ENCODE measurements around the gene TECPR1. TPM values are rescaled to one million over a fixed set of nuclear protein-coding genes. Genes with fewer than 3 reads are reported as not detected.
A peak's percentile ranks its signal among the peaks of the same experiment; 100 is the strongest.

The TECPR1 gene
- total RNA-seq, 1 experiment from 2014 or later = 36.5 TPM

GRCh38 chr7:98285157-98286092 is 33.4 kb upstream of the TECPR1 start:
- no peak for DNase-seq (ENCODE audit: low read depth)

GRCh38 chr7:98284335-98285036 is 32.5 kb upstream of the TECPR1 start:
- peak; percentile 94 for DNase-seq (ENCODE audit: low read depth)

DNA sequence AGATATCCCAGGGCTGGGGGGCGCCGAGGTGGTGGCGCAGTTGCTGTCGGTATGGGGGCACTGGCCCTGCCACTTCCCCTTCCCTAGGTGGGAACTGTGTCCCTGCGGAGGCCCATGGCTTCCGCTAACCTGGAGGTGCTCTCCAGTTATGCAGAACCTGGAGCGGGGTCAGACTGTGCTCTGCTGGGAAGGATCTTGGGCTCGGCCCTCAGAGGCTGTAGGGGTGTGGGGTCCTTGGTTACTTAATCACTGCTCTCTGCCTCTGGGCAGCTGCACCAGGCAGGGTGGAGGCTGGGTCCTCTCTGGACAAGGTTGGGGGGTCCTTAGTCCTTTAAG is 31.8 kb upstream of the TECPR1 start:
- DNase-seq (ENCODE audit: low read depth) = no peak

- DNase-seq (ENCODE audit: low read depth) = peak; percentile 73
These were observed 31.3 kb upstream of the TECPR1 start for GRCh38 chr7:98283127-98283886.

- peak; percentile 27 for DNase-seq (ENCODE audit: low read depth)
These were observed 30.7 kb upstream of the TECPR1 start for GRCh38 chr7:98282703-98283102.

- DNase-seq (ENCODE audit: low read depth) = no peak
These were observed 29.9 kb upstream of the TECPR1 start for GRCh38 chr7:98281757-98282606.

DNA sequence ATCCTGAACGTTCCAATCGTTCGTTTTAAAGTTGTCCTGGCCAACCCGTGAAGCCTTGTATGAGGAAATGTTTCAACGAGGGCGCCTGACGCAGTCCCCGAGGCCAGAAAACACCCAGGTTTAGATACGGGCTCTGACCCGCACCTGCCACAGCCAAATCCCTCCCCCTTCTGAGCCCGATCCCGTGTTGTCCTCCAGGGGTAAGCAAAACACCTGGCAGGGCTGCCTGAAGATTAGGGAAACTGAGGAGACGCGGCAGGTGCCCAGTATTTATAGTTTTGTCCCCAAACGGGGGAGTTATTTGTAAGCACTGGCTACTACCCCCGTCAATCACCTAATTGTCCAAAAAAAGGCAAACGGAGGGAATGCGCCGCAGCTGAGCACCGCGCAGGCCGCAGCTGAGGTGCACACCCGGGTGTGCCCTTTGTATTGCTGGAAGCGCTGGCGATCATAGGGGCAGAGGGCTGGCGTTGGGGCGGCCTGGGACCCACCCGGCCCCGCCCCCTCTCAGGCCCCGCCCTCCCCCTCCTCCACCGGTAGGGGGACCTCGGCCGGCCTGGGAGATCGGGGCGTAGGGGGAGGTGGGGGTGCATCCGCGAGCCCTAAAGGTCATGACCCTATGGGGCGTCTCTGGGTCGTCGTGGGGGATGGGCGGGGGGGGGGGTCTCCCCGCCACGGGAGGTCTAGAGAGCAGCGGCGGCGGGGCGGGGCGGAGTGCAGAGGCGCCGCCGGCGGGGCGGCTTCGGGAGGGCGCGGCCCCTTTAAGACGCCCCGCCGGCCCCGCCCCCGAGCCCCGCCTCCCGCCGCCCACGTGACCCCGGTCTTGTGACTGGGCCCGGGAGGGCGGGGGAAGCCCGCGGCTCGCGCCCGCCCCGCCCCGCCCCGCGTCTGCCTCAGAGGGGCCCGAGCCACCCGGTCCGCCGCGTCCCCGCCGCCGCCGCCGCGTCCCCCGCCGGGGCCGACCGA is 29.0 kb upstream of the TECPR1 start, which contains the start of gene BRI3:
Gene BRI3 (plus strand): TSS at position 896 of the 966 bp plus-strand sequence. CDS start 110 bp downstream, outside the sequence.
- peak; percentile 90 for DNase-seq (ENCODE audit: low read depth)

- no peak for DNase-seq (ENCODE audit: low read depth)
These were observed 28.3 kb upstream of the TECPR1 start for GRCh38 chr7:98280296-98280695.

DNA sequence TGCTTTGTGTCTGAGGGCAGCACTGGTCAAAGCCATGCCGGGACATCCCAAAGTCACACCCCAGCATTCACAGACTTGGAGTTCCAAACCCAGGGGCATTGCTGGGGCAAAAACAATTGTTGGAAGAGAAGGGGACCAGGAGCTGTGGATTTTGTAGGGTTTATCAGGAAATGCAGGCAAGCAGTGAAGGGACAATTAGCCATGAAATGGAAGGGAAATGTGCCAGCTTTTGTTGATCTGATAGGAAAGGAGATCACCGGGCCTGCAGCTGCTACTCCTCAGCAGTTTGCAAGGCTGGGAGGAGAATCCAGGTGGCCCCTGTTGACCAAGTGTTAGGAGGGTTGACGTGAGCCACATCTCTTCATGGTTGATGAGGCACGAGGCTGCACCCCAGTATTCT is 26.9 kb upstream of the TECPR1 start:
- DNase-seq (ENCODE audit: low read depth) = no peak

DNA sequence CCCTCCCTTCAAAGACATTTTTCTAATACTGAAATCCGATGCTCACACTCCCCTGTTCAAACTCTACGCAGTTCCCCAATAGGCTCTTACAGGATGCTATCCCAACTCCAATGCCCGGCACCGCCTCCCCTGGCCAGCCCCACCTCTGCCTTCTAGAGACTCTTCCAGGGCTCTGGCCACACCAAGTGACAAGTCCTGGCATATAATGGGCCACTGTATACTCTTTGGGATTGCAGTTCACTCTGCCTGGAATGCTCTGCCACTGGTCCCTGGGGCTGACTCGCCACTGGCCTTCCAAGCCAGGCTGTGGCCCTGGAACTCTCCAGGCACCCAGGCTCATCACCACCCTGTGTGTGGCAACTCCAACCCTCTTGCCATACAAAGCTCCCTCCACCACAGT is 26.4 kb upstream of the TECPR1 start:
- DNase-seq (ENCODE audit: low read depth) = no peak

- no peak for DNase-seq (ENCODE audit: low read depth)
These were observed 24.3 kb upstream of the TECPR1 start for GRCh38 chr7:98276241-98276761.

GRCh38 chr7:98267303-98267702 is 15.3 kb upstream of the TECPR1 start:
- no peak for DNase-seq (ENCODE audit: low read depth)

DNA sequence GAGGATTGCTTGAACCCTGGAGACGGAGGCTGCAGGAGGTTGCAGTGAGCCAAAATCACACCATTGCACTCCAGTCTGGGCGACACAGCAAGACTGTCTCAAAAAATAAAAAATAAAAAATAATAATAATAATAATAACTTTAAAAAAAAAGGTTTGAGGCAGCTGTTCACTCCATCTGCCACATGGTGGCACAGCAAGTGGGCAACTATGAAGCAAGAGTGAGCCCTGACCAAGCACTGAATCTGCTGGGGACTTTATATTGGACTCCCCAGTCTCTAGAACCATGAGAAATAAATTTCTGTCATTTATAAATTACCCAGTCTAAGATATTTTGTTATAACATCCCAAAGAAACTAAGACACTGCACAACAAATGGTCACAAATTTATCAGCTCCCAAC is 14.8 kb upstream of the TECPR1 start:
- peak; percentile 59 for DNase-seq (ENCODE audit: low read depth)

DNA sequence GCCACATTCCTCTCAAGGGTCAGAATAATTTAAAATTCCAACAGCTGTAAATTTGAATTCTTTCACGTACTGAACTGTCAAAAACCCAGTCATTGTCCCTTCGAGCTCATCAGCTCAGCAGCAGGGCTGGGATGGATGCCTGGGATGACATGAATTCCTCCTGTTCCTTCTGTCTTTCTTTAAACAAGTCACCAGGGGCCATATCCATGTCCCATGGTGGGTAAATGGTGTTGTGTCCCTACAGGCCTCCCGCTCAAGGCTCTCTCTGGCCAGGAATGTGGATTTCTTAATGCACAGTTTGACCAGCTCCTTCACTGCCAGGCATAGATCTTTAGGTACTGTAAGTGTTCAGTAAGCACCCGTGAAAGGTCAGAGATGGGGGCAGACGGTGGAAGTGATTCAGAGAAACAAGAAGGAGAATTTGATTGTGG is 13.8 kb upstream of the TECPR1 start:
- DNase-seq (ENCODE audit: low read depth) = peak; percentile 83

DNA sequence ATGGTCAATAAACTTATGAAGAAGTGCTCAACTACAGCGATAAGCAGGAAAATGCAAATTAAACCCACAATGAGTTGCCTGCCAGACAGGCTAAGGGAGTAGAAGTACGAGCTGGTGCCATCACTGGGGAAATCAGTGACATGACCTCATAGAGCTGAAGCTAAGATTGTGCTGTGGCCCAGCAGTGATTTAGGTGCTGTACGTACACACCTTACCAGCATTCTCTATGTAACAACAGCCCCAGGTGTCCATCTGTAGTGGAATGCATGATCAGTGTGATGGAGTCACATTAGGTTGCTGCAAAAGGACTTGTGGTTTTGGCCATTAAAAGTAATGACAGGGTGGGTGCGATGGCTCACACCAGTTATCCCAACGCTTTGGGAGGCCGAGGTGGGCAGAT is 5.7 kb upstream of the TECPR1 start:
- no peak for DNase-seq (ENCODE audit: low read depth)

DNA sequence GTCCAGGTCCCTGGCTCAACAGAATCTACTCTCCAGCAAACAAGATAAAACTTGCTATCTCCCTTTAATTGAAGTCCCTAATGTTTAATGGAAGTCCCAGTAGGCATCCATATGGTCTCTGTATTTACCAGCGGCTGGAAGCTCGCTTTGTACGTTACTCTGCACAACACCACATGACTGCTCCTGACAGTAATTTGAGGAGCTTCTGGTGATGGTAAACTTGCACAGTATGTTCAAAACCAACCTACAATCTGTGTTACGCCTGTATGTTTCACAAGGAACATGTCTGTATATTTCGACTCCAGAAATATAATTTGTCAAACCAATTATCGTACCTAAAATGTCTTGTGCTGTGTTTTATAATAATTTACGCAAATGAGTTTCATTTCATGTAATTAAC is 4.4 kb upstream of the TECPR1 start:
- no peak for DNase-seq (ENCODE audit: low read depth)

GRCh38 chr7:98254951-98255610 is 3.0 kb upstream of the TECPR1 start:
- no peak for DNase-seq (ENCODE audit: low read depth)

- DNase-seq (ENCODE audit: low read depth) = no peak
These were observed 2.5 kb upstream of the TECPR1 start for GRCh38 chr7:98254516-98254915.

Data from LHCN-M2 (cell line).